Gastrocnemius medialis (tissue), 4 donors: Measurements from ENCODE around the gene ADD3. TPM values are rescaled to one million over a fixed set of nuclear protein-coding genes. Genes with fewer than 3 reads are reported as not detected.

Experiments used
- ATAC-seq, 2 donors: fragments of 150-250 bp; one replicate each; pipeline ENCODE4 v1.9.1; 2016
- DNase-seq, 2 donors: peaks; one replicate each; pipeline ENCODE4 v3.0.0-alpha.2; 2019
- H3K27ac ChIP-seq, 4 donors: fragments of 200-600 bp; sonication (generic); 1 replicate in 1 of 4; 2 replicates in 3 of 4; pipeline ENCODE4 v1.5.1; 2016 to 2018; ENCODE audit warnings: mild to moderate bottlenecking in 2 of 4, moderate library complexity in 1 of 4
- H3K27me3 ChIP-seq, 3 donors: fragments of 200-600 bp; sonication (generic) in 2 of 3; 1 replicate in 1 of 3; 2 replicates in 2 of 3; pipeline versions ENCODE4 v1.5.1 to v1.6.0; 2016 to 2019; ENCODE audit warnings: mild to moderate bottlenecking in 1 of 3, moderate library complexity in 1 of 3
- H3K36me3 ChIP-seq, 2 donors: fragments of 200-600 bp; sonication (generic) in 1 of 2; one replicate each; pipeline ENCODE4 v1.5.1; 2017 to 2018
- H3K4me1 ChIP-seq, 2 donors: fragments of 200-600 bp; sonication (generic) in 1 of 2; one replicate each; pipeline ENCODE4 v1.5.1; 2016 to 2017; ENCODE audit warnings: mild to moderate bottlenecking in 2 of 2
- H3K4me3 ChIP-seq, 4 donors: fragments of 200-600 bp; sonication (generic) in 3 of 4; 1 replicate in 1 of 4; 2 replicates in 3 of 4; pipeline ENCODE4 v1.5.1; 2016 to 2019; ENCODE audit warnings: mild to moderate bottlenecking in 2 of 4
- H3K9me3 ChIP-seq, 3 donors: fragments of 200-600 bp; sonication (generic) in 2 of 3; 1 replicate in 1 of 3; 2 replicates in 2 of 3; pipeline ENCODE4 v1.5.1; 2016 to 2019
- POLR2A ChIP-seq, 2 donors: fragments of 450-650 bp; IDR thresholded peaks; one replicate each; pipeline ENCODE4 v1.6.1; 2017; ENCODE audit warnings: antibody characterized with exemption in 2 of 2, mild to moderate bottlenecking in 2 of 2, moderate library complexity in 2 of 2
- in situ Hi-C, 4 donors: fragments of 200-750 bp; cut with MboI; loops; one replicate each; pipeline versions ENCODE4 v1.15.0 to v1.8.0; 2017; ENCODE audit warnings: low sequenced_read_pairs in 4 of 4
- intact Hi-C: fragments of 100-400 bp; cut with DNase I; formaldehyde crosslinking; loops from one replicate; pipeline ENCODE4 v1.15.1; 2023; ENCODE audit warnings: low total_unique reads
- total RNA-seq, 4 donors: library from RNA; depleted of rRNA; stranded (reverse); fragments of >200 nt; gene quantifications; one replicate each; pipeline versions ENCODE4 v1.1.0 to v1.2.3, GENCODE V29; 2016
- TF ChIP-seq, protein P1 (sequence below), 5 experiments: fragments of 450-650 bp in 3 of 5; fragments of 200-600 bp in 2 of 5; sonication (generic) in 2 of 5; IDR thresholded peaks in 4 of 5; conservative IDR thresholded peaks in 1 of 5; 1 replicate in 4 of 5; 2 replicates in 1 of 5; pipeline ENCODE4 v1.5.1; 2016 to 2019; ENCODE audit warnings: antibody characterized with exemption in 5 of 5, mild to moderate bottlenecking in 3 of 5, moderate library complexity in 3 of 5

Gene ADD3
- total RNA-seq, 4 donors from 2014 or later = 16.0 to 31.3 (median 18.4) TPM

DNA sequence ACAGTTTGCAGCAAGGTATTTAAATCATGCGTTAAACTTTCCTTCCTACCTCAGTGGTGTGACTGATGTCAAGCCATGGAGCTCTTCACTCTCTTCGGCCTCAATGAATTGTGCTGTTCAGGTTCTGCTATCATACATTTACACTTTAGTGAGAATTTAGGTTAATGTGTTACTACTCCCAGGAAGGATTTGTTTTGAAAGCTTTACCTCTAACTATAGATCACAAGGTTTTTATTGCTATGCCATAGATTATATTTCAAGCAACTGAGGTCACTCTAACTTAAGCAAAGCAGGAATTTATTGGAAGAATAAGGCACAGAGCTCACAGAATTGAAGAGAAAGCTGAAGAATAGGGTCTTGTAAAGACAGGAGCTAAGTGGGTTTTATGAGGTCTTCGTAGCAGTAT, 11.0 kb upstream of the ADD3 start:
- no peak for DNase-seq
- Histone ChIP-seq H3K4me3 (no peak overlapping the region), H3K36me3 (no peaks in the 10 kb centered on the region), H3K27me3 (no peaks in the 10 kb centered on the region), H3K27ac (peak overlapping the region; percentile 23 to 53 (median 39)), H3K4me1 (no peaks in the 10 kb centered on the region), H3K9me3 (no peaks in the 10 kb centered on the region)
- no peak for ATAC-seq
- in situ Hi-C loops (no loop called here), intact Hi-C loops (no loop called here)
- TF ChIP-seq, protein P1, sequence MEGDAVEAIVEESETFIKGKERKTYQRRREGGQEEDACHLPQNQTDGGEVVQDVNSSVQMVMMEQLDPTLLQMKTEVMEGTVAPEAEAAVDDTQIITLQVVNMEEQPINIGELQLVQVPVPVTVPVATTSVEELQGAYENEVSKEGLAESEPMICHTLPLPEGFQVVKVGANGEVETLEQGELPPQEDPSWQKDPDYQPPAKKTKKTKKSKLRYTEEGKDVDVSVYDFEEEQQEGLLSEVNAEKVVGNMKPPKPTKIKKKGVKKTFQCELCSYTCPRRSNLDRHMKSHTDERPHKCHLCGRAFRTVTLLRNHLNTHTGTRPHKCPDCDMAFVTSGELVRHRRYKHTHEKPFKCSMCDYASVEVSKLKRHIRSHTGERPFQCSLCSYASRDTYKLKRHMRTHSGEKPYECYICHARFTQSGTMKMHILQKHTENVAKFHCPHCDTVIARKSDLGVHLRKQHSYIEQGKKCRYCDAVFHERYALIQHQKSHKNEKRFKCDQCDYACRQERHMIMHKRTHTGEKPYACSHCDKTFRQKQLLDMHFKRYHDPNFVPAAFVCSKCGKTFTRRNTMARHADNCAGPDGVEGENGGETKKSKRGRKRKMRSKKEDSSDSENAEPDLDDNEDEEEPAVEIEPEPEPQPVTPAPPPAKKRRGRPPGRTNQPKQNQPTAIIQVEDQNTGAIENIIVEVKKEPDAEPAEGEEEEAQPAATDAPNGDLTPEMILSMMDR (IDR thresholded peaks at IDR 0.05 in 4 of 5, conservative IDR thresholded peaks at IDR 0.05 in 1 of 5) = no peak
- no peak for TF ChIP-seq POLR2A (IDR thresholded peaks at IDR 0.05)

DNA sequence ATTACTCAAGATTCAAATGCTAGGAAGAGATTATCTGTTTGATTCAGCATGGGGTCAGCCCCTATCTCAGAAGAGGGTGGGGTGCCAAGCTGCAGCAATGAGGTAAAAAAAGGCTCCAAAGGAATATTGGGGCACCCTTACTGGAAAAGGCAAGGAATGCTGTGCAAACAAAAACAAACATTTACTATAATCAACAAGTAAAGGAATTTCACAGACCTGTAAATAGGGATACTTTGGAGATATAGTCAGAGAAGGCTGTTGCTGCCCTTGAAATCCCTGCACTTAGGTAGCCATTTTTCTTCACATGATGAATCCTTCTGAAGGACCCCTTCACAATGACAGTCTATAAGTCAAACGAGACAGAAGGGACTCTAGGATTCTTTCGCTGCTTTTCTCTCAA, 10.6 kb upstream of the ADD3 start:
- H3K27ac ChIP-seq = peak overlapping the region in 3 of 4 donors; percentile 34 to 53 (median 44)
- H3K36me3 ChIP-seq = no peaks in the 10 kb centered on the region
- no peak for ATAC-seq
- H3K27me3 ChIP-seq = no peaks in the 10 kb centered on the region
- intact Hi-C loops = no loop called here
- no peaks in the 10 kb centered on the region for H3K4me1 ChIP-seq
- no peak for TF ChIP-seq POLR2A (IDR thresholded peaks at IDR 0.05)
- TF ChIP-seq, protein P1 (IDR thresholded peaks at IDR 0.05 in 4 of 5, conservative IDR thresholded peaks at IDR 0.05 in 1 of 5) = no peak
- no peaks in the 10 kb centered on the region for H3K9me3 ChIP-seq
- DNase-seq = no peak
- no peak overlapping the region for H3K4me3 ChIP-seq
- in situ Hi-C loops = no loop called here

DNA sequence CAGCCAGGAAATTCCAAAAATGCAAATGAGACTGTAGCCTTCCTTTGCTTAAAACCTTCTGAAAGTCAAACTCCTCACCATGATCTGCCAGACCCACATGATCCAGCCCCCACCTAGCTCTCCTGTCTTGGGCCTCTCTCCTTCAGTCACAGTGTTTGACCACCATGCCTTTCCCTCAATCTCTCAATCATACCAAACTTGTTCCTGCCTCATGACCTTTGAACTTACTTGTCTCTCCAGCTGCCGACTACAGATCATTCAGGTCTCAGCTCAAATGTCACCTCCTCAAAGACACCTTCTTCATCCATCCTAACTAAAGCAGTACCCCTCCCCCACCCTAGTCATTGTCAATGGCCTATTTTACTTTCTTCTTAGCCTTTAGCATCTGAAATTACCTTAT, 9.3 kb upstream of the ADD3 start:
- Histone ChIP-seq H3K27me3 (no peaks in the 10 kb centered on the region), H3K4me1 (no peaks in the 10 kb centered on the region), H3K9me3 (no peaks in the 10 kb centered on the region), H3K4me3 (no peak overlapping the region), H3K36me3 (no peaks in the 10 kb centered on the region), H3K27ac (no peak overlapping the region)
- TF ChIP-seq POLR2A (IDR thresholded peaks at IDR 0.05) = no peak
- TF ChIP-seq, protein P1 (IDR thresholded peaks at IDR 0.05 in 4 of 5, conservative IDR thresholded peaks at IDR 0.05 in 1 of 5) = no peak
- in situ Hi-C loops (no loop called here), intact Hi-C loops (no loop called here)
- DNase-seq = no peak
- no peak for ATAC-seq

DNA sequence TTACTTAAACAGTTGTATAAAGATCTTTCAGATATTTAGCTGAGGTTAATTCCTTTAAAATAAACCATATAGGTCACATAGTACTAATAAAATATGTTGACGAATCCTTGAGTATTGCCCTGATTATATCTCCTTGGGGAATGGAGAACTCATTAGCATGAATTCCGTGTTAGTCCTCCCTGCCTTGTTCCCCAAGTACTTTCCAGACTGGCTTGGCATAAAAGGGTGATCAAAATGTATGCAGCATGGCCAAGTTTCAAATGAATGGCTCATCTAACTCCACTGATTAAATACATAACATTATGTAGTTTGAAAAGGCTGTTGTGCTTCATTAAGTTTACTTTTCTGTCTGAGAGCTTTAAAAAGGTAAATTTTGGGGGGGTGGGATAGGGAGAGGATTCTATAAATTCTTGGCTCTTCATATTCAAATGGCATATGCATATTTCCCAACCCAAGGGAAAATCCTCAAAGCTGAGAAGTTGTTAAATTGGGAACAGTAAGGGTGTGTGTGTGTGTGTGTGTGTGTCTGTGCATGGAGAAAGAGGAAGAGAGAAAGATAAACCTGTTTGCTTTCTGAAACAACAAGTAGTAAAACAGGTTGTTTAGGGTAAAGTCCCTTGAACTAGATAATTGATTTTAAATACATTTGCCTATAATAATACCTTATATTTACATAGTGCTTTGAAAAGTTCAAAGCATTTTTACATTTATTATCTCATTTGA, 4.8 kb upstream of the ADD3 start:
- no peaks in the 10 kb centered on the region for H3K27me3 ChIP-seq
- ATAC-seq = no peak
- TF ChIP-seq, protein P1 (IDR thresholded peaks at IDR 0.05 in 4 of 5, conservative IDR thresholded peaks at IDR 0.05 in 1 of 5) = no peak
- no peak for TF ChIP-seq POLR2A (IDR thresholded peaks at IDR 0.05)
- no peaks in the 10 kb centered on the region for H3K36me3 ChIP-seq
- peaks cover 3 to 6% of the 10 kb centered on the region in 2 donors for H3K4me1 ChIP-seq
- no peaks in the 10 kb centered on the region for H3K9me3 ChIP-seq
- H3K4me3 ChIP-seq = no peak overlapping the region
- intact Hi-C loops = loop anchor here (10.0 kb wide), 2 partner anchors 272 to 302 kb away; partner anchors contain the start of gene SMNDC1
- in situ Hi-C loops = loop anchor here in 1 of 4 donors (25.0 kb wide), 1 partner anchor 116 kb away; no protein-coding TSS in a partner anchor
- H3K27ac ChIP-seq = no peak overlapping the region
- no peak for DNase-seq
